Neural cell (in vitro differentiated cells): ENCODE data around the gene RBM3.

ENCODE experiments used
- CTCF ChIP-seq: fragments of 450-650 bp; IDR thresholded peaks from 2 replicates; pipeline ENCODE4 v1.5.1; 2014; ENCODE audit warnings: antibody characterized with exemption, mild to moderate bottlenecking, moderate library complexity; ENCODE audit not compliant: poor library complexity, severe bottlenecking
- MXI1 ChIP-seq: fragments of 450-650 bp; conservative IDR thresholded peaks from 2 replicates; pipeline ENCODE4 v1.6.1; 2014; ENCODE audit warnings: antibody characterized with exemption, mild to moderate bottlenecking; ENCODE audit not compliant: poor library complexity, severe bottlenecking

- TF ChIP-seq MXI1 (no peak), CTCF (no peak)
These were observed 35.5 kb upstream of the RBM3 start for GRCh38 chrX:48538641-48539344.
